ENCODE results near the gene FADS3. TPM values are rescaled to one million over a fixed set of nuclear protein-coding genes. Genes with fewer than 3 reads are reported as not detected.

FADS3 gene
- total RNA-seq, 1 donor from 2014 or later, result 117 TPM

DNA sequence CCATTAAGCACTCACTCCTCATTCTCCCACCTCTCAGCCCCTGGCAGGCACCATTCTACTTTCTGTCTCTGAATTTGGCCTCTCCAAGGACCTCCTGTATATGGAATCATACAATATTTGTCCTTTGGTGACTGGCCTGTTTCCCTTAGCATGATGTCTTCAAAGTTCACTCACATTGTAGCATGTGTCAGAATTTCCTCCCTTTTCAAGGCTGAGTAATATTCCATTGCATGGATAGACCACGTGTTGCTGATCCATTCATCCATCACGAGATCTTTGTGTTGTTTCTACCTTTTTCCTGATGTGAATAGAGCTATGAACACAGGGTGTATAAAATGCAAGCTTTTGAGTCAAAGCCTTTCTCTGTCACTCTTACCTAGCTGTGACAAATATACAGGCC is 51.6 kb downstream of the FADS3 start:
- Mint-ChIP-seq H3K27ac (ENCODE audit: unreplicated experiment) (peak overlapping the region; percentile 4), H3K9me3 (ENCODE audit: unreplicated experiment) (no peaks in the 10 kb centered on the region), H3K36me3 (ENCODE audit: unreplicated experiment) (peaks cover 31% of the 10 kb centered on the region), H3K4me3 (ENCODE audit: unreplicated experiment) (no peak overlapping the region), H3K4me1 (ENCODE audit: unreplicated experiment) (peaks cover 12% of the 10 kb centered on the region), H3K27me3 (ENCODE audit: unreplicated experiment) (no peaks in the 10 kb centered on the region)
- DNase-seq (ENCODE audit: extremely low spot score, unreplicated experiment), result no peak
- TF ChIP-seq, protein P1, sequence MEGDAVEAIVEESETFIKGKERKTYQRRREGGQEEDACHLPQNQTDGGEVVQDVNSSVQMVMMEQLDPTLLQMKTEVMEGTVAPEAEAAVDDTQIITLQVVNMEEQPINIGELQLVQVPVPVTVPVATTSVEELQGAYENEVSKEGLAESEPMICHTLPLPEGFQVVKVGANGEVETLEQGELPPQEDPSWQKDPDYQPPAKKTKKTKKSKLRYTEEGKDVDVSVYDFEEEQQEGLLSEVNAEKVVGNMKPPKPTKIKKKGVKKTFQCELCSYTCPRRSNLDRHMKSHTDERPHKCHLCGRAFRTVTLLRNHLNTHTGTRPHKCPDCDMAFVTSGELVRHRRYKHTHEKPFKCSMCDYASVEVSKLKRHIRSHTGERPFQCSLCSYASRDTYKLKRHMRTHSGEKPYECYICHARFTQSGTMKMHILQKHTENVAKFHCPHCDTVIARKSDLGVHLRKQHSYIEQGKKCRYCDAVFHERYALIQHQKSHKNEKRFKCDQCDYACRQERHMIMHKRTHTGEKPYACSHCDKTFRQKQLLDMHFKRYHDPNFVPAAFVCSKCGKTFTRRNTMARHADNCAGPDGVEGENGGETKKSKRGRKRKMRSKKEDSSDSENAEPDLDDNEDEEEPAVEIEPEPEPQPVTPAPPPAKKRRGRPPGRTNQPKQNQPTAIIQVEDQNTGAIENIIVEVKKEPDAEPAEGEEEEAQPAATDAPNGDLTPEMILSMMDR (IDR thresholded peaks at IDR 0.05), result no peak

DNA sequence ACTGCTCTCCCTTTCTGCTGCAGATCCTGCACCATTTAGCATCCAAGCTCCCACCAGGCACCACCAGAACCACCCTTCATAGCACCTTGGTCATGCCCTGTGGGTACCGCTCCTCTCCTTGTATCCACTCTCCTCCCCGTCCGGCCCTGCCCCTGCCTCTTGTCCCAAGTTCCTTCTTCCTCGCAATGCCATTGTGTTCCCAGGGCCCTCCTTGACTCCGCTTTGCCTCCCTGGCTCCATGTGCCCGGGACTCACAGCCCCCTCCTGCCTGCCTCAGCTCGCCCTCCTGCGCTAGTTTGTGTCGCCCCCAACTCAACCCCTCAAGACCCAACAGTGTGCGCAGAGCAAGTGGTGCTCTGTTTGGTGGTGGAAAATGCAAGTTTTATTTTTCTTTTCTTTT is 52.4 kb downstream of the FADS3 start:
- H3K9me3 Mint-ChIP-seq (ENCODE audit: unreplicated experiment), result no peaks in the 10 kb centered on the region
- H3K4me1 Mint-ChIP-seq (ENCODE audit: unreplicated experiment), result peaks cover 20% of the 10 kb centered on the region
- peaks cover 31% of the 10 kb centered on the region for H3K36me3 Mint-ChIP-seq (ENCODE audit: unreplicated experiment)
- H3K27me3 Mint-ChIP-seq (ENCODE audit: unreplicated experiment), result no peaks in the 10 kb centered on the region
- TF ChIP-seq, protein P1 (IDR thresholded peaks at IDR 0.05), result no peak
- H3K4me3 Mint-ChIP-seq (ENCODE audit: unreplicated experiment), result no peak overlapping the region
- H3K27ac Mint-ChIP-seq (ENCODE audit: unreplicated experiment), result no peak overlapping the region
- no peak for DNase-seq (ENCODE audit: extremely low spot score, unreplicated experiment)

DNA sequence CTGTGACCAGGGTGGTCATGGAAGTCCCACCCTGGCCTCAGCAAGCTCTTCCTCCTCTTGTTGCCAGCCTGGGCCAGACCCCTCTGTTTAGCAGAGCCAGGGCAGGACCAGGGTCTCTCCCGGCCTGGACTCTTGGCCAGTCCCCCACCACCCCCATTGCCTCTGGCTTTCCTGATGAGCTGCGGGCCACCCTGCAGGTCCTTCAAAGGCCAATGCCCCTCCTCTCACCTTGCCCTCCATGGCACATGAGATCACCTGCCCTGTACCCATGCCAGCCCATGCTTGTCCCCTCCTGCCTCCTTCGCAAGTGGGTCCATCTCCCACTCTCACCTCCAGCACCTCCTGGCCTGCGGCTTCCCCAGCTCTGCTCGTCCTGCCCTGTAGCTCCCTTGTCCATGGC is 52.8 kb downstream of the FADS3 start:
- Mint-ChIP-seq H3K4me3 (ENCODE audit: unreplicated experiment) (no peak overlapping the region), H3K27me3 (ENCODE audit: unreplicated experiment) (no peaks in the 10 kb centered on the region), H3K36me3 (ENCODE audit: unreplicated experiment) (peaks cover 31% of the 10 kb centered on the region), H3K4me1 (ENCODE audit: unreplicated experiment) (peaks cover 24% of the 10 kb centered on the region), H3K9me3 (ENCODE audit: unreplicated experiment) (no peaks in the 10 kb centered on the region), H3K27ac (ENCODE audit: unreplicated experiment) (no peak overlapping the region)
- DNase-seq (ENCODE audit: extremely low spot score, unreplicated experiment), result no peak
- TF ChIP-seq, protein P1 (IDR thresholded peaks at IDR 0.05), result no peak

DNA sequence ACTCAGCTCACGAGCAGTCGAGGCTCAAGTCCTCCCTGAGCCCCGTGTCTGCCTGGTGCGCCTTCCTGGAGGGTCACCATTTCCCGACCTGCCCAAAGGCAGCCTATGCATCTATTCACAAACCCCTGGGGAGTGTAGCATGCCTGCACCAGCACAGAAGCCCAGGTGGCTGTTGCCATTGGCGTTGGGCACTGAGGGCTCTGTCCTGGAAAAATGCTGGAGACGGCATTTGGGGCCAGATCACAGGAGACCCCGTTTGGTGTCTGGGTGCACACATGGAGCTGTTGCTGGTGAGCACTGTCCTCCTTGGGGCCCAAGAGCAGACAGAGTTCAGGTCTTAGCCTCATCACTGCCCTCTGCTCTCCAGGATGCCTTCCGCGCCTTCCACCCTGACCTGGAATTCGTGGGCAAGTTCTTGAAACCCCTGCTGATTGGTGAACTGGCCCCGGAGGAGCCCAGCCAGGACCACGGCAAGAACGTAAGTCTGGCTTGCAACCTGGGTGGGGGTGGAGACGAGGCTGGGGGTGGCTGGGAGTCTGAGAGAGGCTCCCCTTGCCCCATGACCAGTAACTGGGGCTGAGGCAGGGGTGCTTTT is 53.8 kb downstream of the FADS3 start:
- DNase-seq (ENCODE audit: extremely low spot score, unreplicated experiment), result no peak
- Mint-ChIP-seq H3K36me3 (ENCODE audit: unreplicated experiment) (peaks cover 29% of the 10 kb centered on the region), H3K9me3 (ENCODE audit: unreplicated experiment) (no peaks in the 10 kb centered on the region), H3K27me3 (ENCODE audit: unreplicated experiment) (no peaks in the 10 kb centered on the region), H3K27ac (ENCODE audit: unreplicated experiment) (no peak overlapping the region), H3K4me1 (ENCODE audit: unreplicated experiment) (peaks cover 33% of the 10 kb centered on the region), H3K4me3 (ENCODE audit: unreplicated experiment) (no peak overlapping the region)
- TF ChIP-seq, protein P1 (IDR thresholded peaks at IDR 0.05), result no peak

DNA sequence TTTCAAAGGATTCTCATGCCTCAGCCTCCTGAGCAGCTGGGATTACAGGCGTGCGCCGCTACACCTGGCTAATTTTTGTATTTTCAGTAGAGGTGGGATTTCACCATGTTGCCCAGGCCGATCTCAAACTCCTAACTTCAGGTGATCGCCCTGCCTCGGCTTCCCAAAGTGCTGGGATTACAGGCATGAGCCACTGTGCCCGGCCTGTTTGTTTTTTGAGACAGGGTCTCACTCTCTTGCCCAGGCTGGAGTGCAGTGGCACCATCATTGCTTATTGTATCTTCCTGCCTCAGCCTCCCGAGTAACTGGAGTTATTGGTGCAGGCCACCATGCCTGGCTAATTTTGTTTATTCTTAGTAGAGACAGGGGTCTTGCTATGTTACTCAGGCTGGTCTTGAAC is 55.2 kb downstream of the FADS3 start:
- no peaks in the 10 kb centered on the region for H3K9me3 Mint-ChIP-seq (ENCODE audit: unreplicated experiment)
- H3K27me3 Mint-ChIP-seq (ENCODE audit: unreplicated experiment), result no peaks in the 10 kb centered on the region
- peaks cover 20% of the 10 kb centered on the region for H3K36me3 Mint-ChIP-seq (ENCODE audit: unreplicated experiment)
- no peak overlapping the region for H3K27ac Mint-ChIP-seq (ENCODE audit: unreplicated experiment)
- TF ChIP-seq, protein P1 (IDR thresholded peaks at IDR 0.05), result no peak
- no peak overlapping the region for H3K4me3 Mint-ChIP-seq (ENCODE audit: unreplicated experiment)
- peaks cover 45% of the 10 kb centered on the region for H3K4me1 Mint-ChIP-seq (ENCODE audit: unreplicated experiment)
- no peak for DNase-seq (ENCODE audit: extremely low spot score, unreplicated experiment)
